GM12891 (cell line): ENCODE results near the gene LDB2.

Experiments
- POLR2A ChIP-seq: IDR thresholded peaks from 2 replicates; pipeline ENCODE4 v1.6.1; 2011; ENCODE audit warnings: low read depth, low read length, control low read depth
- POLR2AphosphoS5 ChIP-seq: IDR thresholded peaks from 2 replicates; pipeline ENCODE4 v1.6.1; 2011; ENCODE audit warnings: low read depth, low read length, control low read depth
- POU2F2 ChIP-seq: IDR thresholded peaks from 2 replicates; pipeline ENCODE4 v1.6.1; 2011; ENCODE audit warnings: low read depth, mild to moderate bottlenecking, control low read depth, low read length, moderate library complexity
- SPI1 ChIP-seq: IDR thresholded peaks from 2 replicates; pipeline ENCODE4 v1.6.1; 2011; ENCODE audit warnings: low read depth, low read length, control low read depth
- TAF1 ChIP-seq: IDR thresholded peaks from 2 replicates; pipeline ENCODE4 v1.6.1; 2011; ENCODE audit warnings: low read depth, low read length, control low read depth

DNA sequence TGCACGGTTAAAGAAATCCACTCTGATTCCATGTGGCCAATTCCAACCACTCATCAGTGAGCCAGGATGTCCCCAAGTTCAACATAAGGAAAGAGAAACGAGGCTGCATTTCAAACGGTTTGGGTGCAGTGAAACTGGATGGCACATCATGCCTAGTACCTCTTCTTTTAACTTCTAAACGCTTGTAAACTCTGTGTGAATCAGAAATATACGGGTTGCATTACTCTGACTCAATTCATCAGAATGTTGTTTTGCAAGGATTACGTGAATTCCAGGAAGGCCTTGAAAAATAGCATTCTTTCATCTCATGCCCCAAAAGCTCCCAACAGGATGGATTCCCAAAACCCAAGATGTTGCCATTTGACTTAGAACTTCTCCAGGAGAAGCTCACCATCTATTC lies 270.4 kb downstream of the LDB2 start:
- TF ChIP-seq TAF1 (no peak), POLR2A (no peak), POU2F2 (no peak), SPI1 (no peak), POLR2AphosphoS5 (no peak)
